GM23338 (cell line): ENCODE measurements around the gene ACTR5. TPM values are rescaled to one million over a fixed set of nuclear protein-coding genes. Genes with fewer than 3 reads are reported as not detected.

Experiments
- ATAC-seq: fragments of 200-7000 bp; cut with Tn5 transposase; 3 replicates; pipeline ENCODE4 v1.9.1; 2020
- DNase-seq: peaks from one replicate; pipeline ENCODE4 v3.0.0-alpha.2; 2015; ENCODE audit warnings: low spot score
- H2AFZ ChIP-seq: fragments of 200-600 bp; sonication (generic); 2 replicates; pipeline ENCODE4 v1.8.0; 2016; ENCODE audit warnings: antibody characterized with exemption, mild to moderate bottlenecking, moderate library complexity
- H3F3A ChIP-seq: fragments of 200-600 bp; sonication (generic); replicated peaks from 2 replicates; pipeline ENCODE4 v1.8.0; 2017; ENCODE audit warnings: antibody characterized with exemption, mixed run types, low read depth
- H3K27ac ChIP-seq: fragments of 200-600 bp; sonication (generic); 2 replicates; pipeline ENCODE4 v1.6.1; 2016; ENCODE audit warnings: low read depth
- H3K27me3 ChIP-seq: fragments of 200-600 bp; sonication (generic); 2 replicates; pipeline ENCODE4 v1.8.0; 2016; ENCODE audit warnings: mild to moderate bottlenecking, mixed run types, moderate library complexity; ENCODE audit not compliant: insufficient read depth
- H3K36me3 ChIP-seq: fragments of 200-600 bp; sonication (generic); 2 replicates; pipeline ENCODE4 v1.8.0; 2016; ENCODE audit warnings: mild to moderate bottlenecking; ENCODE audit not compliant: insufficient read depth
- H3K4me1 ChIP-seq: fragments of 200-600 bp; sonication (generic); 2 replicates; pipeline ENCODE4 v1.8.0; 2016; ENCODE audit warnings: mild to moderate bottlenecking, moderate library complexity; ENCODE audit not compliant: insufficient read depth
- H3K4me2 ChIP-seq: fragments of 200-600 bp; sonication (generic); 2 replicates; pipeline ENCODE4 v1.7.1; 2017; ENCODE audit warnings: mixed run types
- H3K4me3 ChIP-seq: fragments of 200-600 bp; sonication (generic); 2 replicates; pipeline ENCODE4 v1.6.1; 2016; ENCODE audit warnings: mixed run types
- H3K79me2 ChIP-seq: fragments of 200-600 bp; sonication (generic); replicated peaks from 2 replicates; pipeline ENCODE4 v1.8.0; 2017; ENCODE audit warnings: mild to moderate bottlenecking; ENCODE audit not compliant: insufficient read depth
- H3K9me2 ChIP-seq: fragments of 200-600 bp; sonication (generic); 2 replicates; pipeline ENCODE4 v1.8.0; 2017; ENCODE audit not compliant: insufficient read depth
- H4K20me1 ChIP-seq: fragments of 200-600 bp; sonication (generic); replicated peaks from 2 replicates; pipeline ENCODE4 v1.8.0; 2017; ENCODE audit warnings: mild to moderate bottlenecking; ENCODE audit not compliant: insufficient read depth
- H3K27ac Mint-ChIP-seq: 2 replicates; pipeline ENCODE4 v1.8.0; 2020; ENCODE audit warnings: inconsistent platforms, mild to moderate bottlenecking, moderate library complexity, mixed read lengths
- H3K27me3 Mint-ChIP-seq: 3 replicates; pipeline ENCODE4 v1.8.0; 2022; ENCODE audit warnings: low read depth, mild to moderate bottlenecking, moderate library complexity, mixed read lengths, inconsistent platforms; ENCODE audit not compliant: insufficient read depth, poor library complexity
- H3K36me3 Mint-ChIP-seq: 3 replicates; pipeline ENCODE4 v1.8.0; 2021; ENCODE audit warnings: low read depth, mild to moderate bottlenecking, inconsistent platforms, moderate library complexity, mixed read lengths
- H3K4me1 Mint-ChIP-seq: 3 replicates; pipeline ENCODE4 v1.8.0; 2020; ENCODE audit warnings: mild to moderate bottlenecking, inconsistent platforms, mixed read lengths
- H3K4me3 Mint-ChIP-seq: 3 replicates; pipeline ENCODE4 v1.8.0; 2021; ENCODE audit warnings: moderate library complexity, mild to moderate bottlenecking, inconsistent platforms, mixed read lengths
- H3K9me3 Mint-ChIP-seq: 3 replicates; pipeline ENCODE4 v1.8.0; 2020; ENCODE audit warnings: moderate library complexity, mild to moderate bottlenecking, inconsistent platforms, mixed read lengths
- CREB1 ChIP-seq: fragments of 250-450 bp; sonication (Bioruptor Pico); IDR thresholded peaks from 2 replicates; pipeline ENCODE4 v1.5.0; 2020; ENCODE audit warnings: low read depth, mild to moderate bottlenecking, moderate library complexity
- CTCF ChIP-seq, 2 experiments: fragments of 200-600 bp in 1 of 2; sonication (generic) in 1 of 2; conservative IDR thresholded peaks; 2 replicates each; pipeline versions ENCODE4 v1.5.1 to v1.6.1; 2016 to 2017; ENCODE audit warnings: antibody characterized with exemption in 2 of 2, low read depth in 2 of 2, mild to moderate bottlenecking in 2 of 2, moderate library complexity in 1 of 2
- EZH2 ChIP-seq: fragments of 200-600 bp; sonication (generic); IDR thresholded peaks from one replicate; pipeline ENCODE4 v1.8.0; 2017; ENCODE audit warnings: antibody characterized with exemption, mild to moderate bottlenecking, low read depth; ENCODE audit not compliant: unreplicated experiment
- POLR2AphosphoS5 ChIP-seq: IDR thresholded peaks from 2 replicates; pipeline ENCODE4 v1.6.1; 2016; ENCODE audit warnings: antibody characterized with exemption, low read depth
- REST ChIP-seq: IDR thresholded peaks from one replicate; pipeline ENCODE4 v1.6.1; 2018; ENCODE audit warnings: antibody characterized with exemption; ENCODE audit not compliant: unreplicated experiment
- ZNF114 ChIP-seq: fragments of 250-450 bp; sonication (Bioruptor Pico); IDR thresholded peaks from 2 replicates; pipeline ENCODE4 v1.5.0; 2020; ENCODE audit warnings: mild to moderate bottlenecking, moderate library complexity
- ZNF331 ChIP-seq: fragments of 250-450 bp; sonication (Bioruptor Pico); IDR thresholded peaks from 2 replicates; pipeline ENCODE4 v1.5.0; 2020; ENCODE audit warnings: low read depth, mild to moderate bottlenecking, moderate library complexity
- polyA plus RNA-seq: library from polyadenylated mRNA; unstranded; fragments of >200 nt; fragmentation: Nextera tagmentation; extraction: Ambion mirVana; gene quantifications from 2 replicates; pipeline ENCODE4 v1.2.1, GENCODE V29; 2016
- total RNA-seq: library from RNA; depleted of rRNA; stranded (reverse); fragments of >200 nt; shearing (Covaris generic); gene quantifications from 2 replicates; pipeline ENCODE4 v1.2.3, GENCODE V29; 2014

ACTR5 gene
- total and polyA plus RNA-seq, 2 experiments from 2014 or later = 8.4 to 21.8 TPM

- H2AFZ ChIP-seq = peak within 1 kb of the TSS; percentile 78
Measured at GRCh38 chr20:38805502-38805957, 57.3 kb downstream of the ACTR5 start, which contains the start of gene PPP1R16B. PPP1R16B (plus strand) TSS chr20:38805697; CDS start chr20:38835926, 30,229 bp downstream.

GRCh38 chr20:38805958-38806854 is 57.9 kb downstream of the ACTR5 start:
- Mint-ChIP-seq H3K36me3 (no peaks in the 10 kb centered on the region; the same call in 2 of the 3 replicates), H3K27ac (no peak overlapping the region), H3K9me3 (no peaks in the 10 kb centered on the region), H3K4me3 (peak overlapping the region; percentile 82), H3K4me1 (peaks cover 35% of the 10 kb centered on the region), H3K27me3 (peaks cover 31% of the 10 kb centered on the region)
- H3K36me3 ChIP-seq = no peaks in the 10 kb centered on the region
- H3K27me3 ChIP-seq = peaks cover 19% of the 10 kb centered on the region
- H3K79me2 ChIP-seq = peaks cover 13% of the 10 kb centered on the region; the same call in 1 of the 2 replicates
- H3K4me2 ChIP-seq = peak overlapping the region; percentile 73
- DNase-seq (peak; percentile 63), ATAC-seq (peak; percentile 30)
- H2AFZ ChIP-seq = peak overlapping the region; percentile 78
- H3F3A ChIP-seq = peaks cover 5% of the 10 kb centered on the region; the same call in 1 of the 2 replicates
- peaks cover 14% of the 10 kb centered on the region for H4K20me1 ChIP-seq
- H3K4me3 ChIP-seq = peak overlapping the region; percentile 91
- TF ChIP-seq CREB1 (CRISPR knock-in tag) (no peak), CTCF (conservative IDR thresholded peaks at IDR 0.05; ENCODE audit: low read depth in 2 of 2) (peak in 1 of 2 experiments; percentile 32; a peak in 2 of 4 replicates)
- no peaks in the 10 kb centered on the region for H3K9me2 ChIP-seq
- H3K27ac ChIP-seq = peak overlapping the region; percentile 83; the same call in 1 of the 2 replicates
- peaks cover 16% of the 10 kb centered on the region for H3K4me1 ChIP-seq

More at GRCh38 chr20:38805502-38805957, 57.3 kb downstream of the ACTR5 start, which contains the start of gene PPP1R16B:
- Mint-ChIP-seq H3K36me3 (no peaks in the 10 kb centered on the region; the same call in 2 of the 3 replicates), H3K27me3 (peaks cover 28% of the 10 kb centered on the region), H3K27ac (peak within 1 kb of the TSS; percentile 95), H3K4me3 (peak within 1 kb of the TSS; percentile 82), H3K4me1 (peaks cover 35% of the 10 kb centered on the region), H3K9me3 (no peaks in the 10 kb centered on the region)
- peaks cover 10% of the 10 kb centered on the region for H4K20me1 ChIP-seq
- peaks cover 16% of the 10 kb centered on the region for H3K4me1 ChIP-seq
- H3K27ac ChIP-seq = peak within 1 kb of the TSS; percentile 86
- peaks cover 19% of the 10 kb centered on the region for H3K27me3 ChIP-seq
- peak within 1 kb of the TSS; percentile 73 for H3K4me2 ChIP-seq
- TF ChIP-seq ZNF114 (CRISPR knock-in tag) (0 out of 2 replicates have a peak, but pooled peaks have one; percentile 13), POLR2AphosphoS5 (peak; percentile 81), EZH2 (no peak), REST (no peak), ZNF331 (CRISPR knock-in tag) (no peak)
- peak; percentile 77 for ATAC-seq
- peaks cover 13% of the 10 kb centered on the region; the same call in 1 of the 2 replicates for H3K79me2 ChIP-seq
- peak; percentile 81 for DNase-seq
- H3K9me2 ChIP-seq = no peaks in the 10 kb centered on the region
- no peaks in the 10 kb centered on the region for H3K36me3 ChIP-seq
- H3F3A ChIP-seq = peaks cover 5% of the 10 kb centered on the region; the same call in 1 of the 2 replicates
- H3K4me3 ChIP-seq = peak within 1 kb of the TSS; percentile 91
